KMS-11 (cell line): ENCODE data around the gene PCCA.

Source experiments
- H2AFZ ChIP-seq: fragments of 200-600 bp; sonication (generic); 2 replicates; pipeline ENCODE4 v1.6.1; 2016; ENCODE audit warnings: antibody characterized with exemption, mixed run types, low read depth
- H3K27ac ChIP-seq: fragments of 200-600 bp; sonication (generic); 2 replicates; pipeline ENCODE4 v1.6.1; 2016; ENCODE audit warnings: mild to moderate bottlenecking, mixed run types
- H3K27me3 ChIP-seq: fragments of 200-600 bp; sonication (generic); 2 replicates; pipeline ENCODE4 v1.6.1; 2017; ENCODE audit warnings: mild to moderate bottlenecking, low read depth, mixed run types, moderate library complexity; ENCODE audit not compliant: insufficient read depth
- H3K36me3 ChIP-seq: fragments of 200-600 bp; sonication (generic); 2 replicates; pipeline ENCODE4 v1.6.1; 2017; ENCODE audit warnings: mild to moderate bottlenecking, mixed run types; ENCODE audit not compliant: insufficient read depth
- H3K4me1 ChIP-seq: fragments of 200-600 bp; sonication (generic); 2 replicates; pipeline ENCODE4 v1.6.1; 2016; ENCODE audit warnings: mild to moderate bottlenecking, low read depth, mixed run types; ENCODE audit not compliant: poor library complexity, severe bottlenecking
- H3K4me2 ChIP-seq: fragments of 200-600 bp; sonication (generic); 2 replicates; pipeline ENCODE4 v1.7.0; 2016; ENCODE audit warnings: mild to moderate bottlenecking, mixed run types
- H3K4me3 ChIP-seq: fragments of 200-600 bp; sonication (generic); IDR thresholded peaks from 2 replicates; pipeline ENCODE4 v1.6.1; 2017; ENCODE audit warnings: low read depth, low read length, mixed read lengths; ENCODE audit not compliant: insufficient read depth
- H3K79me2 ChIP-seq: fragments of 200-600 bp; sonication (generic); 2 replicates; pipeline ENCODE4 v1.6.1; 2016; ENCODE audit warnings: low read depth, mixed run types; ENCODE audit not compliant: insufficient read depth
- H3K9ac ChIP-seq: fragments of 200-600 bp; sonication (generic); 2 replicates; pipeline ENCODE4 v1.6.1; 2016; ENCODE audit warnings: mild to moderate bottlenecking, mixed run types
- H4K20me1 ChIP-seq: fragments of 200-600 bp; sonication (generic); 2 replicates; pipeline ENCODE4 v1.6.1; 2016; ENCODE audit warnings: mild to moderate bottlenecking, mixed run types; ENCODE audit not compliant: insufficient read depth
- TF ChIP-seq, protein P1 (sequence below): fragments of 200-600 bp; sonication (generic); conservative IDR thresholded peaks from 2 replicates; pipeline ENCODE4 v1.6.1; 2017; ENCODE audit warnings: low read depth, mild to moderate bottlenecking, antibody characterized with exemption, low read length, moderate library complexity, mixed read lengths

PCCA gene

DNA sequence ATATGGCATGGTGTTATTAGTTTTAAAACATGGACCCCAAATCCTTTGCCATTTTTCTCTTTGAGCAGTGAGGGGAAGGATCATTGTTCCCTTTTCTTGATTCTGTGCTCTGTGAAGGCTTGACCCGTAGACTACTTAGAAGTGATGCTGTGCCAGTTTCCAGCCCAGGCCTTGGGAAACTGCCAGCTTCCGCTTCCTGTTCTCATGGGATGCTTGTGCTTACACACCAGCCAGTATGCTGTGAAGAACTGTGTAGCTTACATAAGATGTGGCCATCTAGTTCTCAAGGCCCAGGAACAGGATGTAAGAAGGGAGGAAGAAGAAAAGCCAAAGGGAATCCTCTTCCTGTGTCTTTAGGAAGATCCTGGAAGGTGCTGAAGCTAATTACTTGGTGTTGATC lies 180.9 kb downstream of the PCCA start:
- TF ChIP-seq, protein P1, sequence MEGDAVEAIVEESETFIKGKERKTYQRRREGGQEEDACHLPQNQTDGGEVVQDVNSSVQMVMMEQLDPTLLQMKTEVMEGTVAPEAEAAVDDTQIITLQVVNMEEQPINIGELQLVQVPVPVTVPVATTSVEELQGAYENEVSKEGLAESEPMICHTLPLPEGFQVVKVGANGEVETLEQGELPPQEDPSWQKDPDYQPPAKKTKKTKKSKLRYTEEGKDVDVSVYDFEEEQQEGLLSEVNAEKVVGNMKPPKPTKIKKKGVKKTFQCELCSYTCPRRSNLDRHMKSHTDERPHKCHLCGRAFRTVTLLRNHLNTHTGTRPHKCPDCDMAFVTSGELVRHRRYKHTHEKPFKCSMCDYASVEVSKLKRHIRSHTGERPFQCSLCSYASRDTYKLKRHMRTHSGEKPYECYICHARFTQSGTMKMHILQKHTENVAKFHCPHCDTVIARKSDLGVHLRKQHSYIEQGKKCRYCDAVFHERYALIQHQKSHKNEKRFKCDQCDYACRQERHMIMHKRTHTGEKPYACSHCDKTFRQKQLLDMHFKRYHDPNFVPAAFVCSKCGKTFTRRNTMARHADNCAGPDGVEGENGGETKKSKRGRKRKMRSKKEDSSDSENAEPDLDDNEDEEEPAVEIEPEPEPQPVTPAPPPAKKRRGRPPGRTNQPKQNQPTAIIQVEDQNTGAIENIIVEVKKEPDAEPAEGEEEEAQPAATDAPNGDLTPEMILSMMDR: no peak
- H3K4me1 ChIP-seq: no peaks in the 10 kb centered on the region
- no peaks in the 10 kb centered on the region for H4K20me1 ChIP-seq
- H3K27me3 ChIP-seq: no peaks in the 10 kb centered on the region
- H3K4me2 ChIP-seq: no peak overlapping the region
- H3K27ac ChIP-seq: no peak overlapping the region
- no peaks in the 10 kb centered on the region for H3K36me3 ChIP-seq
- no peaks in the 10 kb centered on the region for H3K79me2 ChIP-seq
- no peak overlapping the region for H2AFZ ChIP-seq
- no peak overlapping the region for H3K4me3 ChIP-seq
- H3K9ac ChIP-seq: no peak overlapping the region

DNA sequence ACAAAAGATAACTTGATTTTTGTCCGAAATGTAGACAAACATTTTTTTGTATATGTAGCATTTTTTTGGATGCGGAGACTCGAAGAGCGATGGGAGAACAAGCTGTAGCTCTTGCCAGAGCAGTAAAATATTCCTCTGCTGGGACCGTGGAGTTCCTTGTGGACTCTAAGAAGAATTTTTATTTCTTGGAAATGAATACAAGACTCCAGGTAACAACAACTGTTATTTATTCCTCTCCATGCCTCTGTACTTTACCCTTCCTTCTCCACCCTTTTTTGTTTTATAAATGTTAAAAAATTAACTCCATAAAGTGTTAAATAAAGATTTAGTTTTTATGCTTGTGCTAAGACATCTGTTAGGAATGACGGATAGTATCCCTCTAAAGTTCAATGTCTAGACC lies 184.2 kb downstream of the PCCA start:
- Histone ChIP-seq H3K9ac (no peak overlapping the region), H4K20me1 (no peaks in the 10 kb centered on the region)
- TF ChIP-seq, protein P1: no peak

DNA sequence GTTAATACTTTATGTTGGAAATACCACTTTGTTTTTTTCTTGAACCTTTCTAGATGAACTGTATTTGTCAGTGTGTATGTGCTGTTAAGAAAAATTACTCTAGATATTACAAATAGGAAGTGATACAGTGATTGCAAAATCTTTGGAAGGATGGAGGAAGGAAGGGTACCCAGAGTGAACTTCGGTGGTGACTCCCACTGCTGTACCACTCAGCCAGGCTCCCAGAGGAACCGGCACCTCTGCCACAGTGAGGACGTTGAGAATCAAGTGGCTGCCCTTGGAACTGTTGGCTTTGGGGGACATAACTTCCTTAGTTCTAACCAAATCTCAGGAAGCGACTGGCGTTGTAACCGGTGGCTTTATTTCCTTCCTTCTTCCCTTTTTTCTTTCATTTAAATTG lies 184.7 kb downstream of the PCCA start:
- Histone ChIP-seq H3K27me3 (no peaks in the 10 kb centered on the region), H3K4me2 (no peak overlapping the region), H3K36me3 (no peaks in the 10 kb centered on the region), H3K79me2 (no peaks in the 10 kb centered on the region), H3K9ac (no peak overlapping the region), H3K27ac (no peak overlapping the region), H3K4me3 (no peak overlapping the region), H4K20me1 (no peaks in the 10 kb centered on the region), H3K4me1 (no peaks in the 10 kb centered on the region), H2AFZ (no peak overlapping the region)
- TF ChIP-seq, protein P1: no peak

More for the DNA sequence above, 184.2 kb downstream of the PCCA start:
- Histone ChIP-seq H3K4me3 (no peak overlapping the region), H3K4me1 (no peaks in the 10 kb centered on the region), H3K4me2 (no peak overlapping the region), H3K36me3 (no peaks in the 10 kb centered on the region), H3K27ac (no peak overlapping the region), H3K27me3 (no peaks in the 10 kb centered on the region), H3K79me2 (no peaks in the 10 kb centered on the region), H2AFZ (no peak overlapping the region)

DNA sequence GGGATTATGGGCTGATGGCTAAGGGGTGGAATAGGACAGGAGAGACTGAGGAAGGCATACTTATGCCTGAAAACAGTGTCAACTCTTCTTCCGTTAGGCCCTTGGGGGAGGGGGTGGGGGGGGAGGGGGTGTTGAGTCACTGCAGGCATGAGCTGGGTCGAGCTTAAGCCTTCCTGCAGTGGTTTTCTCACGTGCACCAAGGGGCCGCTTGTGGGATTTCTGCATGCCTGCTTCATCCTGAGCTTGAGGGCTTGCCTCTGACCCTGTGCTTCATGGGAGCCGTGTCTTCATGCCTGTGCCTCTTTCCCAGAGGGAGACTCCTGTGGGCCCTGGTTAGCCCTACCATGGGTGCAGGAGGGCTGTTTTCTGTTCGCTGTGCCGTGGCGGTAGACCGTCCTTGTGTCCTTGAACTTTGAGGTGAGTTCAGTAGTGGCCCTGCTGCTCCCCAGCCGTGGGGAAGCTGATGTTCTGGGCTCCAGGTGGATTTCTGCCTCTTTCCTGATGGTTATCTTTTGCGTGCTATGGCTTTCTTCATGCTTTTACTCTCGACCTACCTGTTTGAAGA lies 186.1 kb downstream of the PCCA start:
- Histone ChIP-seq H2AFZ (no peak overlapping the region), H3K4me1 (no peaks in the 10 kb centered on the region), H3K9ac (no peak overlapping the region), H3K4me2 (no peak overlapping the region), H3K4me3 (no peak overlapping the region), H3K36me3 (no peaks in the 10 kb centered on the region), H4K20me1 (no peaks in the 10 kb centered on the region), H3K27me3 (no peaks in the 10 kb centered on the region), H3K79me2 (no peaks in the 10 kb centered on the region), H3K27ac (no peak overlapping the region)
- TF ChIP-seq, protein P1: no peak
